Activated CD4-positive, alpha-beta T cell treated with anti-CD3 and anti-CD28 coated beads for 36 hours (primary cell): ENCODE results near the gene RNPC3. TPM values are rescaled to one million over a fixed set of nuclear protein-coding genes. Genes with fewer than 3 reads are reported as not detected.
A peak's percentile ranks its signal among the peaks of the same experiment; 100 is the strongest.

ENCODE experiments used
- ATAC-seq: fragments of 200-7000 bp; cut with Tn5 transposase; one replicate; pipeline ENCODE4 v1.10.0; 2021; ENCODE audit warnings: mild to moderate bottlenecking, moderate library complexity
- CTCF ChIA-PET: fragments of 350-600 bp; sonication (Branson Sonifier 250); formaldehyde crosslinking; loops from one replicate; lab custom pipeline; 2021; ENCODE audit warnings: antibody characterized with exemption; lab: Charles Lee
- POLR2A ChIA-PET: fragments of 350-600 bp; sonication (Branson Sonifier 250); formaldehyde crosslinking; loops from one replicate; lab custom pipeline; 2021; ENCODE audit warnings: antibody characterized with exemption, inconsistent platforms; lab: Charles Lee
- DNase-seq: peaks from one replicate; pipeline ENCODE4 v3.0.0-alpha.2; 2020
- H3K27ac Mint-ChIP-seq: one replicate; pipeline ENCODE4 v1.8.0; 2021; ENCODE audit warnings: mixed read lengths
- H3K27me3 Mint-ChIP-seq: one replicate; pipeline ENCODE4 v1.8.0; 2021; ENCODE audit warnings: mixed read lengths
- H3K36me3 Mint-ChIP-seq: one replicate; pipeline ENCODE4 v1.8.0; 2021; ENCODE audit warnings: low read depth, mixed read lengths
- H3K4me1 Mint-ChIP-seq: one replicate; pipeline ENCODE4 v1.8.0; 2021; ENCODE audit warnings: mixed read lengths
- H3K4me3 Mint-ChIP-seq: one replicate; pipeline ENCODE4 v1.8.0; 2021; ENCODE audit warnings: mild to moderate bottlenecking, moderate library complexity, mixed read lengths
- H3K9me3 Mint-ChIP-seq: one replicate; pipeline ENCODE4 v1.8.0; 2021; ENCODE audit warnings: low read depth, mixed read lengths
- intact Hi-C, 2 experiments: fragments of 100-400 bp; cut with DNase I in 1 of 2; cut with micrococcal nuclease in 1 of 2; formaldehyde crosslinking; loops; one replicate each; pipeline versions ENCODE4 v1.14.2 to v1.15.1; 2022 to 2024; cut with DNase I, micrococcal nuclease
- total RNA-seq, 2 experiments: library from RNA; stranded (reverse); gene quantifications; one replicate each; pipeline ENCODE4 v1.2.3, GENCODE V29; 2021

RNPC3 gene, protein sequence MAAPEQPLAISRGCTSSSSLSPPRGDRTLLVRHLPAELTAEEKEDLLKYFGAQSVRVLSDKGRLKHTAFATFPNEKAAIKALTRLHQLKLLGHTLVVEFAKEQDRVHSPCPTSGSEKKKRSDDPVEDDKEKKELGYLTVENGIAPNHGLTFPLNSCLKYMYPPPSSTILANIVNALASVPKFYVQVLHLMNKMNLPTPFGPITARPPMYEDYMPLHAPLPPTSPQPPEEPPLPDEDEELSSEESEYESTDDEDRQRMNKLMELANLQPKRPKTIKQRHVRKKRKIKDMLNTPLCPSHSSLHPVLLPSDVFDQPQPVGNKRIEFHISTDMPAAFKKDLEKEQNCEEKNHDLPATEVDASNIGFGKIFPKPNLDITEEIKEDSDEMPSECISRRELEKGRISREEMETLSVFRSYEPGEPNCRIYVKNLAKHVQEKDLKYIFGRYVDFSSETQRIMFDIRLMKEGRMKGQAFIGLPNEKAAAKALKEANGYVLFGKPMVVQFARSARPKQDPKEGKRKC
- 10 to 100 TPM; 18.1 to 28.4 TPM for total RNA-seq

DNA sequence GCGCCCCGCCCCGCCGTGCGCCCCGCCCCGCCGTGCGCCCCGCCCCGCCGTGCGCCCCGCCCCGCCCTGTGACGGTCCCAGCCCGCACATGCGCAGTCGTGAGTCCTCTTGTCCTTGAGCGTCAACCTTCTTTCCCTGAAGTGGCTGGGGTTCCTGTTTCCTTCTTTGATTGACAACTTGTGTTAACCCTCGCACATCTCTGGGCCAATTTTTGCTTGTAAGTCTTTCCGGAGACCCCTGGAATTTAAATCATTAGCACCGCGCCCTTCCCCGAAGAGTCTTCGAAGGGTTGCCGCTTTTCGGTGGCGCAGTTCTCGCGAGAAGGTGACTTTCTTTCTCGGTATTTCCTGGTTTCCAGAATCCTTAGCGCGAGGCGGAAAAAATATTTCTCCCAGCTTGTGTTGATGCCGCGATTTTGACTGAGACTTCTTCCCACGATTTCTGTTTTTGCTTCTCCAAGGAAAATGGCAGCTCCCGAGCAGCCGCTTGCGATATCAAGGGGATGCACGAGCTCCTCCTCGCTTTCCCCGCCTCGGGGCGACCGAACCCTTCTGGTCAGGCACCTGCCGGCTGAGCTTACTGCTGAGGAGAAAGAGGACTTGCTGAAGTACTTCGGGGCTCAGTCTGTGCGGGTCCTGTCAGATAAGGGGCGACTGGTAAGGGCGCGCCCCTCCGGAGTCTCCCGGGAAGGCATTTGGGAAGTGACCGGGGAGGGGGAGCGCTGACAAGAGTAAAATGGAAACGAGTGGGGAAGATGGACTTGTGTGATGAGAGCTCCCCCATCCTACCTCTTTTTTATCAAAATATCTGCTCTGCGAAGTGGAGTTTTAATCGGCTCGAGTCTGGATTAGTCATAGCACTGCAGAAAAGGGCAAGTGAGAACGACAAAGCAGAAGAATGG lies at the start of gene RNPC3:
TSS of gene RNPC3 (plus strand) at position 93 of the 901 bp plus-strand sequence. CDS start at position 465, 372 bp downstream.
- H3K4me1 Mint-ChIP-seq, result peaks cover 48% of the 10 kb centered on the region
- CTCF ChIA-PET, result interaction anchor here (0.8 to 3.5 kb wide), 5 partner anchors 8 to 1115 kb away, joined by 3 to 17 read pairs (median 4); no protein-coding TSS in a partner anchor
- POLR2A ChIA-PET, result interaction anchor here (0.6 kb wide), 1 partner anchor 674 kb away, joined by 3 read pairs; no protein-coding TSS in a partner anchor

DNA sequence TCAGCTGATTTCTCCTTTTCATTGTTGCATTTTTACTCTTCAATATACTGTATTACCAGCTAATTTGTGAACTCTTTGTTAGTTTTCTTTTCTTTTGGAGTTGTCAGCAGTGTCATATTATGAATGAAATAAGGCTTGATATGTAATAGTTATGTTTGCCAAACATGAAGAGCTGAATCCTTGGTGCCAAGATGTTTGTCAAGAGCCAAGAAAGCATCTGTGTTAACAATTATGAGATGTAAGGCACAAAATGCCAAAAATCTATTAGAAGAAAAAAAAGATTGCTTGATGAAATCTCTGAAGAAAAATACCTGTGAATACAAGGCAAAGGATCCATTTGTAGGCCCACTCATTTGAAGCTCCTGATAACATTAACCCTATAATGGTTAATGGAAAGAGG lies 48.4 kb upstream of the RNPC3 start:
- H3K27ac Mint-ChIP-seq, result no peak overlapping the region
- no peaks in the 10 kb centered on the region for H3K9me3 Mint-ChIP-seq
- no peak overlapping the region for H3K4me3 Mint-ChIP-seq
- no peaks in the 10 kb centered on the region for H3K4me1 Mint-ChIP-seq
- ChIA-PET CTCF (interaction anchor here (1.0 kb wide), 1 partner anchor 9 kb away, joined by 3 read pairs; no protein-coding TSS in a partner anchor), POLR2A (no interaction called here)
- H3K27me3 Mint-ChIP-seq, result peaks cover 5% of the 10 kb centered on the region
- intact Hi-C loops, result no loop called here
- no peak for DNase-seq
- H3K36me3 Mint-ChIP-seq, result no peaks in the 10 kb centered on the region
- ATAC-seq, result no peak

More for the DNA sequence above, at the start of gene RNPC3:
- no peaks in the 10 kb centered on the region for H3K9me3 Mint-ChIP-seq
- peak within 1 kb of the TSS; percentile 99 for H3K27ac Mint-ChIP-seq
- peaks cover 5% of the 10 kb centered on the region for H3K27me3 Mint-ChIP-seq
- ATAC-seq (peak; percentile 68), DNase-seq (peak; percentile 92)
- intact Hi-C loops, result loop anchor here in 1 of 2 experiments (1.0 kb wide), 1 partner anchor 11 kb away; no protein-coding TSS in a partner anchor
- H3K4me3 Mint-ChIP-seq, result peak within 1 kb of the TSS; percentile 94
- H3K36me3 Mint-ChIP-seq, result peaks cover 17% of the 10 kb centered on the region

DNA sequence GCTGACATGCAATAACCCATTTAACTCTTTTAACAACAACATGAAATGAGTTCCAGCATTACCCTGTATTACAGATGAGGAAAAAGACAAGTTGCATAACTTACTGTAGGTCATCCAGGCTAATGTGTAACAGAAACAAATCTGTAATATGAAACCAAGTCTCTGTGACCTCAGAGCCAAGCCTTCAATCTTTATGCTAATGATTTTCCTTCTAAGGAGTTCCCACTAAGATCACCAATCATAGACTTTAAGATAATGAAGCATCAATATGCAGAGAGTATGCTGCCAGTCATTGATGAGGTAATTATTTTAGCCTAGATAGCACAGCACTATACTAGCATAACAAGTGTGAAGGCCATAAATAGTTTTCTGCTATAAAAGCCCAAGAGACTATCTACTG lies 35.6 kb upstream of the RNPC3 start:
- intact Hi-C loops, result no loop called here
- CTCF ChIA-PET, result no interaction called here
- Mint-ChIP-seq H3K9me3 (no peaks in the 10 kb centered on the region), H3K4me1 (no peaks in the 10 kb centered on the region), H3K27ac (no peak overlapping the region), H3K36me3 (no peaks in the 10 kb centered on the region), H3K27me3 (peaks cover 3% of the 10 kb centered on the region), H3K4me3 (no peak overlapping the region)
- ATAC-seq, result no peak
- POLR2A ChIA-PET, result no interaction called here
- DNase-seq, result no peak

DNA sequence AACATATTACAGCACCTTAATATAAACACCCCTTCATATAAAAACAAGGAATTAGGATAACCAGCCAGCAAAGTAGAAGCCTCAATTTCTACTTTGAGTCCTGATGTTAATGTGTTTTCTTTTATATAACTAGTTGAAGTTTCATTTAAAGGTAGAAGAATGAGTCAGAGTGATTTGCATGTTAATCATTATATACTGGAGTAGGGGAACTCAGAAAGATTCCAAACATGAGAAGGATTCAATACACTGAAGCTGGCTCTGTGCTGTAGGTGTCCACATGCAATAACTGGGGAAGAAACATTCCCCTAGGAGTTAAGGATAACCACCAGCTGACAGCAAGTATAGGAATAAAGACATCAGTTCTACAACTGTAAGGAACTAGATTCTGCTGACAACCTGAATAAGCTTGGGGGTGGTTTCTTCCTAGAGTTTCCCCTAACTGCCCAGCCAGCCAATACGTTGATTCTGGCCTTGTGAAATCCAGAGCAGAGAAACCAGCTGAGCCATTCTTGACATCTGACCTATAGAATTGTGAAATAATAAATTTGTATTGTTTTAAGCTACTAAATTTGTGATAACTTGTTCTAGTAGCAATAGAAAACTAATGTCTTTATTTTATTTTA lies 33.4 kb upstream of the RNPC3 start:
- Mint-ChIP-seq H3K4me1 (no peaks in the 10 kb centered on the region), H3K9me3 (no peaks in the 10 kb centered on the region), H3K27ac (no peak overlapping the region), H3K4me3 (no peak overlapping the region), H3K36me3 (no peaks in the 10 kb centered on the region), H3K27me3 (peaks cover 8% of the 10 kb centered on the region)
- ATAC-seq, result no peak
- DNase-seq, result no peak
- intact Hi-C loops, result no loop called here
- CTCF ChIA-PET, result no interaction called here
- POLR2A ChIA-PET, result no interaction called here

DNA sequence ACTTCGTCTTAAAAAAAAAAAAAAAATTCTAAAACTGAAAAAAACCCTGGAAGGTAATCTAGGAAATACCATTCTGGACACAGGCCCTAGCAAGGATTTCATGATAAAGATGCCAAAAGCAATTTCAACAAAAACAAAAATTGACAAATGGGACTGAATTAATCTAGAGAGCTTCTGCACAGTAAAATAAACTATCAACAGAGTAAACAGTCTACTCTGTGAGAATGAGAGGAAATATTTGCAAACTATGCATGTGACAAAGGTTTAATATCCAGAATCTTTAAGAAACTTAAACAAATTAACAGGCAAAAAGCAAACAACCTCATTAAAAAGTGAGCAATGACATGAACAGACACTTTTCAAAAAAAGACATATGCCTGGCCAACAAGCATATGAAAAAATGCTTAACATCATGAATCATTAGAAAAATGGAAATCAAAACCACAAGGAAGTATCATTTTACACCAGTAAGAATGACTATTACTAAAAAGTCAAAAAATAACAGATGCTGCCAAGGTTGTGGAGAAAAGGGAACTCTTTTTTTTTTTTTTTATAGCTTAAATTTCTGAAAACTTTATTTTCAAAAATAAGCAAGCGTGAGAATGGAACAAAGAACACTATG lies 29.4 kb upstream of the RNPC3 start:
- no peak overlapping the region for H3K27ac Mint-ChIP-seq
- DNase-seq, result no peak
- POLR2A ChIA-PET, result no interaction called here
- H3K9me3 Mint-ChIP-seq, result no peaks in the 10 kb centered on the region
- no peak for ATAC-seq
- H3K36me3 Mint-ChIP-seq, result no peaks in the 10 kb centered on the region
- intact Hi-C loops, result no loop called here
- peaks cover 9% of the 10 kb centered on the region for H3K27me3 Mint-ChIP-seq
- CTCF ChIA-PET, result no interaction called here
- no peak overlapping the region for H3K4me3 Mint-ChIP-seq
- H3K4me1 Mint-ChIP-seq, result no peaks in the 10 kb centered on the region

DNA sequence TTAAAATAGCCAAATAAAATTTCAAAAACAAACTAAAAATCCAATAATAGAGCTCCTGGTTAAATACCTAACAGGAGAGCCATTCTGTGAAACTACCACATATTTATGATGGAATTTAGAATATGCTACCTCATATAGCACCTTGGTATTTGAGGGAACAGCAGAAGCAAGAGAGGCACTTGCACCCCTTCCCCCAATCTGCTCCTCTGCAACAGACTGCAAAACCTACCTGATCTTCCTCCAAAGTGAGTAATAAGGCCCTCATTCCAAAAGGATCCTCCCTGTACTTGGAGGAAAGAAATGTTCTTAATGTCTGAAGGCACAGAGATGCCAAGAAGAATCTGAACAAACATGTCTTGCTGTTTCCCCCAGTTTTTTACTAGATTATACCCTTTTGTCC lies 28.1 kb upstream of the RNPC3 start:
- ATAC-seq (no peak), DNase-seq (no peak)
- Mint-ChIP-seq H3K36me3 (no peaks in the 10 kb centered on the region), H3K27ac (no peak overlapping the region), H3K4me1 (no peaks in the 10 kb centered on the region), H3K27me3 (peaks cover 9% of the 10 kb centered on the region), H3K4me3 (no peak overlapping the region), H3K9me3 (no peaks in the 10 kb centered on the region)
- POLR2A ChIA-PET, result no interaction called here
- CTCF ChIA-PET, result no interaction called here
- intact Hi-C loops, result no loop called here

DNA sequence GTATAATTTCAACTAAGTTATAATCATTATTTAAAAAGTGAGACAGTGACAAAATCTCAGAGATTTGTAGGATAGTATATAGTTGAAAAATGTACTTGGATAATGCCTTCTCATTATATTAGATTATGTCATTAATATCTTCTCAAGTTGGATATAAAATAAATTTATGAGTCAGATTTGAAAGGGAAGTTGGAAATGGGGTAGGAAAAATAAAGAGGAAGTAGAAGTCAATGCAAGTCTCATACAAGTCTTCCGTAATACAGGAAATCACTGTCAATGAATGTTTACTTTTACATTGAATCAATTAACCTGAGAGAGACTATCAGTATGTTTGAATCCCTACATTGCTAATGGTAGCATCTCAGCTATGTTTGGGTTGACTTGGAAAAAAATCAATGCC lies 16.2 kb upstream of the RNPC3 start:
- H3K9me3 Mint-ChIP-seq, result peaks cover 12% of the 10 kb centered on the region
- intact Hi-C loops, result no loop called here
- H3K4me3 Mint-ChIP-seq, result no peak overlapping the region
- peaks cover 15% of the 10 kb centered on the region for H3K36me3 Mint-ChIP-seq
- ChIA-PET POLR2A (no interaction called here), CTCF (no interaction called here)
- no peak for DNase-seq
- no peaks in the 10 kb centered on the region for H3K27me3 Mint-ChIP-seq
- no peaks in the 10 kb centered on the region for H3K4me1 Mint-ChIP-seq
- no peak overlapping the region for H3K27ac Mint-ChIP-seq
- ATAC-seq, result no peak

DNA sequence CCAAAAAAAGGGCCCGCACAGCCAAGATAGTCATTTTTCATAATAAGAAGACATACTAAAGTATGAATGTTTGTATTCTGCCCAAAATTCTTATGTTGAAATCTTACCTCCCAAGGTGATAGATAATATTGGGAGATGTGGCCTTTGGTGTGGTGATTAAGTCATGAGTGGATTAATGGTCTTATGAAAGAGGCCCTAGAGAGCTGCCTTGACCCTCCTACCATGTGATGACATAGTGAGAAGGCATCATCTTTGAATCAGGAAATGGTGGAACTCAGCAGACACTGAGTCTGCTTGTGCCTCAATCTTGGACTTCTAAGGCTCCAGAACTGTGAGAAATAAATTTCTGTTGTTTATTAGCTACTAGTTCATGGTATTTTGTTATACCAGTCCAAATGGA lies 11.8 kb upstream of the RNPC3 start:
- ChIA-PET CTCF (interaction anchor here (0.6 to 1.8 kb wide), 4 partner anchors 32 to 1151 kb away, joined by 3 to 7 read pairs (median 4); no protein-coding TSS in a partner anchor), POLR2A (no interaction called here)
- ATAC-seq, result no peak
- H3K4me1 Mint-ChIP-seq, result peaks cover 26% of the 10 kb centered on the region
- intact Hi-C loops, result loop anchor here (1.0 to 10.0 kb wide), 3 partner anchors 149 to 543 kb away; no protein-coding TSS in a partner anchor
- peaks cover 15% of the 10 kb centered on the region for H3K36me3 Mint-ChIP-seq
- DNase-seq, result no peak
- H3K27me3 Mint-ChIP-seq, result no peaks in the 10 kb centered on the region
- H3K9me3 Mint-ChIP-seq, result peaks cover 12% of the 10 kb centered on the region
- H3K27ac Mint-ChIP-seq, result no peak overlapping the region
- no peak overlapping the region for H3K4me3 Mint-ChIP-seq

DNA sequence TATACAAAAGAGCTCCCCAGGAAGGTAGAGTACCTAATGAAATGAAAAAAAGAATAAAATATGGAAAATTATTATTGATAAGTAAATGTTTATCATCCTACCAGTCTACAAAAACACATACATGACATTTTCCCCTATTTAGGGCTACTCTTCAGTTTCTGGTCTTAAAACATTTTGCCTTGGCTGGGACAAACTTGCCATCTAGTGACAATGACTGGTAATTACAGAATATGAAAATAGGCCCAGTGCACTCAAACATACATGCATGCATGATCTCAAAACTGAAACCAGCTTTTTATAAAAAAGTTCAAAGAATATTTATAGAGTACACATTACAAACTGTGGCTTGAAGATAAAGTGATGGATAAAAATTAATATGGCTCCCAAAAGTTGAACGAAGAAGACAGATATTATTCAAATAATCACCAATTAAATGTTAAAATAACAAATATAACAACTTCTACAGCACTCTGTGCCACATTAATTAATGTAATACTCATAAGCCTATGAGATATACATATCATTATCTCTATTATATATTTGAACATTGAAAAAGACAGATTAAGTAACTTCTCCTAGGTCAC lies 10.5 kb upstream of the RNPC3 start:
- Mint-ChIP-seq H3K27me3 (no peaks in the 10 kb centered on the region), H3K27ac (no peak overlapping the region), H3K4me3 (no peak overlapping the region), H3K36me3 (peaks cover 15% of the 10 kb centered on the region), H3K9me3 (peaks cover 12% of the 10 kb centered on the region), H3K4me1 (peaks cover 26% of the 10 kb centered on the region)
- ChIA-PET CTCF (interaction anchor here (0.6 to 2.6 kb wide), 9 partner anchors 9 to 507 kb away, joined by 3 to 17 read pairs (median 4); partner anchors contain the start of gene RNPC3), POLR2A (no interaction called here)
- intact Hi-C loops, result loop anchor here (1.0 to 10.0 kb wide), 4 partner anchors 10 to 544 kb away; partner anchors contain the start of gene RNPC3 (in 1 of the 2)
- DNase-seq (peak; percentile 15), ATAC-seq (peak; percentile 59)

DNA sequence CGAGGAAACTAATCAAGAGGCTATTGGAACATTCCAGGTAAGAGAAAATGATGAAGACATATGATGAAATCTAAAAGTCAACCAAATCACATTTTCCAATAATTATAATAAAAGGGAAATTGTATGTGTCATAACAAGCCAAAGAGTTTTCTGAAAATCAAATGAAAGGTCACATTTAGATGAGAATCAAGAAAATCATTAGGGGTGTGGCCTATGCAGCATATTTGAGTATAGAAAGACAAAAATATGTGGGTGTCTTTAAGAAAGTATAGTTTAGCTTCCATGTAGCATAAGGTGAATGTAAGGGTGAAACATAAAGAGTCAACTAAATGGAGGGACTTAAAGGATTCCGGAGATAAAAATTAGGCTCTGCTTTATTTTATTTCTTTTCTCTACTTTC lies 9.2 kb upstream of the RNPC3 start:
- intact Hi-C loops, result loop anchor here in 1 of 2 experiments (10.0 kb wide), 1 partner anchor 151 kb away; no protein-coding TSS in a partner anchor
- no peak for DNase-seq
- POLR2A ChIA-PET, result no interaction called here
- no peak overlapping the region for H3K4me3 Mint-ChIP-seq
- CTCF ChIA-PET, result interaction anchor here (2.6 kb wide), 1 partner anchor 10 kb away, joined by 17 read pairs; the partner anchor contains the start of gene RNPC3
- no peaks in the 10 kb centered on the region for H3K27me3 Mint-ChIP-seq
- ATAC-seq, result peak; percentile 53
- peak overlapping the region; percentile 86 for H3K27ac Mint-ChIP-seq
- H3K4me1 Mint-ChIP-seq, result peaks cover 26% of the 10 kb centered on the region
- H3K9me3 Mint-ChIP-seq, result peaks cover 8% of the 10 kb centered on the region
- peaks cover 10% of the 10 kb centered on the region for H3K36me3 Mint-ChIP-seq
